ENCODE data around the gene AHNAK.
"Not testable (repeated sequence)": the region's sequence is repeated elsewhere in the genome, so short reads cannot be mapped to it uniquely, and the experiment has no call there.

The AHNAK gene

DNA sequence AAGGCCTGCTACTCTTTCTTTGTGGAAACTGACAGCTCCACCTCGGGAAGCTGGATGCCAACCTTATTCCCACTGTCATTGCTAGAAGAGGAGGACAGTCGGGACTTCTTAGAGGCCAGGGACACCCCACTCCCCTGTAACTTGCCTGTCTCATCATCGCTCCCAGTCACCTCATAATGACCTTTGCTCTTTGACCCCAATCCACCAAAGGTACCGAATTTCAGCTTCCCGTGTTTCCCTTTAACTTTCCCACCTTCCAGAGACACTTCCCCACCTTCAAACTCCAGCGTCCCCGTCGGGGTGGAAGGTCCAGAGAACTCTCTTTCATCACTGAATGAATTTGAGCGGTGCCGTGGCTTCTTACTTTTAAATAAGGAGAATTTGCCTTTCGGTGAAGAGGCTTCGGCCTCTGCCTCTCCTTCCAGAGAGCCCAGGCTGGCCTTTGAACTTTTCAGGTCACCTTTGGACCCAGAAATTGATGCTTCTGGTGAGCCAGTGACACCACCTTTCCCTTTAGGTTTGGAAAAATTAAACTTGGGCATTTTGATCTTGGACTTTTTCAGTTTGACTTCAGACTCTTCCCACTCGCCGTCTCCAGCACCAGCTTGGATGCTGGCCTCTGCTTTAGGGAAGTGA is 29.8 kb downstream of the AHNAK start:
- DNase-seq = no peak

DNA sequence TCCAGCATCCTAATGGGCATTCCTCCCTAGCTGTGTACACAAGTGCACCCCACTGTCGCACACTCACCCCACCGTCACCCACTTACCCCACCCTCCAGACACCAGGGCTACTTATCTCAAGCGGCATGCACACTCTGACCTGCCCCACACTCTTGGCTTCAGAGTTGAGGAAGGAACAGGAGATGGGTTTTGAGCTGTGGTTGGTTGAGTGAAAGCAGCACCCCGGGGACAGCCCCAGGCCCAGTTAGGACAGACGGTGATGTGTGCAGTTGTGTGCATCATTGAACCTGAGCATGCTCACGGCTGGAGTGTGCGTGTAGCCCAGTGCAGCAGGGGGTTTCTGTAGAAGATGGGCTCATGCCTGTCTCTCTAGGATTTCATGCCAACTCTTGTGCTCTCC is 32.5 kb downstream of the AHNAK start:
- no peak for DNase-seq

DNA sequence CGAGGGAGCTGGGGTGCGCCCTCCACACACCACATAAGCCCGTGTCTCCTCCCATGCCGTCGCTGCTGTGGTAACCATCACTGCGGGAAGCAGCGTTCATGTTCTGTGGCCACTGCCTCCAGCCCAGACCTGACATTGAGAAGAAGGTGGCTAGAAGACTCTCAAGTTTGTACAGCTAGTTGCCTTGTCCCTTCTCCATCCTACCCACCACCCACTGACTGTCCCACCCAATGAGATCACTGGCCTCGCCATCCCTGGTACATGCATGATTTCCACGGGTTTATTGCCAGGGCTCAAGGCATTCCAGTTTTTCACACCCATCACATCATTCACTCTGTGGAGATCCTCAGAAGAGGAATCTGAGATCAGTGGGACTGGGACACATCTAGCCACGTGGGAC is 33.0 kb downstream of the AHNAK start:
- no peak for DNase-seq

DNA sequence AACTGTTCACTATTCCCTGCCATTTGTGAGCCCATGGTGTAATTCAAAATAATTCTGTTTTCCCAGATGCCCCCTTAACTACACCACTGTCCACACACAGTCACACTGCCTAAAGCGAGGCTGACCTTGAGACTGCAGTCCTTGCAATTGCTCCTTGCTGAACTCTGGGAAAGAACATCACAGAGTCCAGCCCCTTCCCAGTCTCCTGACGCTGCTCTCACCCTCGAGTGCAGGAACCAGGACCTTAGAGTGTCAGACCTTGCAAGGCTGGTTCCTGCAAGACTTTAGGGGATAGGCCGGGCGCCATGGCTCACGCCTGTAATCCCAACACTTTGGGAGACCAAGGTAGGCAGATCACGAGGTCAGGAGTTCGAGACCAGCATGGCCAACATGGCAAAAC is 33.6 kb downstream of the AHNAK start:
- DNase-seq = no peak

DNA sequence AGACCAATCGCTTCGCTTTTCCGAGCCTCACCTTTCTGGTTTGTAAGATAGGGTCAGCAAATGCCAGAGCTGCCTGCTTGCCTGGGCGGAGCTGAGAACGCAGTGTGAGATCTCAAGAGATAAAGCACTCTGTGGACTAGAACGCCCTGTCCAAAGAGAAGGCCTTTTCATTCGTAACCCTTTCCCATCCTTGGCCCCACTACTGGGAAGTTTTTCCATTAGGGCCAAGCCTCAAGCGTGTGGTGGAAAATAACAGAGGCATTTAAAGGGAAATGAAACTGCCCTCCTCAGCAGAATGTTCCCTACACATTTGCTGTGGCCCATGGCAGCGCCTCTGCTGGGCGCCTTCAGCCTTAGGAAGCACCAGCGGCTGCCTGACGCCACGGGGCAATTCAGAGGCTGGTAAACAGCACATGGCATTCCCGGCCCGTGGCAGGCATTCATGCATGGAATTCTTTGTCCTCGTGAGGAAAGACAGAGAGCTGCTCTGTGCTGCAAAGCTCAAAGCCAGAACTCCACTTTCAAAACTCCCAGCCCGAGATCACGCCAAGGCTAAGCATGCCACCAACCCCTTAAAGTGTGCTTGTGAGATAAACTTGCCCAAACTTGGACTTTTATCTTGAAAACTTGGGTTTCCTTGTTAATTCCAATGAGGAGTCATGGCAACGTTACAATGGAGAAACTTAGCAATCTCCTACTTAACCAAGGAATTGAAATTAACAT is 38.1 kb downstream of the AHNAK start:
- no peak for DNase-seq

DNA sequence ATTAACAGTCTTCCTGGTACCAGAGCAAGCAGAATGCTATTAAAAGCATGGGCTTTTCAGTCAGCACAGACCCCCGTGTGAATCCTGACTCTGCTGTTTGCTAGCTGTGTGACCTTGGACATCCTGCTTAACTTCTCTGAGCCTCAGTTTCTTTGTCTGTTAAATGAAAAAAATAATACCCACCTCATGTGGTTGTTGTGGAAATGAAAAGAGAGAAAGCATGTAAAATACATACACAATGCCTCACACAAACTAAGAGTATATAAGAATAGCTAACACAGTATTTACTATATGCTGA is 39.5 kb downstream of the AHNAK start:
- DNase-seq = no peak

DNA sequence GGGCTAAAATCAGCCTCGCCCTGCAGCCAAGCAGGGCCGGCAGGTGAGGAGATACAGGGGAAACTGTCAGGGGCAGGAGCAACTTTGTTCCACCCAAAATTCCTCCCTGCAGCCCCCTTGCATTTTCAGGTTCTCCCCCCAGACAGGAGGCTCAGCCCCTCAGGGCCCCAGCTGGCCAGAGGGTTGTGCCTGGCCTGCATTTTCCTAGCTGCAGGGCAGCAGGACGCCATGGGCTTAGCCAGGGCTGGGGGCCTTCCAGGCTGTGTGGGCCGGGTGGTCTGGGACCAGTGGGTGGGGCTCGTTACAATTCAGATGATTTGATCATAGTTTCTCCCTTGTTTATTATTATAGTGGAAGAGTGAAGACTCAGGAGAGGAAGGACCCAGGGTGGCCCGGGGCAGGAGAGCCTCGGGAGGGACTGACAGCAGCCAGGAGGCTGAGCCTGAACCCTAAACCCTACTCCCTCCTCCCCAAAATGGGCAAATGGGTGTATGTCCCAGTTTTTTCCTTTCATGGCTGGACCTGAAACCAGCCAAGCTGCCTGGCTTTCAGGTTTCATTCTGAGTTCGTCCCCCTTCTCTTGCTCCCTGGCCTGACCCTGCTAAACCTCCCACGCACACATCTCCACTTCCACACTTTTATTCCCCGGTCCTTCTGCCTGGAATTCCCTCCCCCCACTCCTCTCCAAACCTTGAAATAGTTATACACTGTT is 40.0 kb downstream of the AHNAK start:
- no peak for DNase-seq

DNA sequence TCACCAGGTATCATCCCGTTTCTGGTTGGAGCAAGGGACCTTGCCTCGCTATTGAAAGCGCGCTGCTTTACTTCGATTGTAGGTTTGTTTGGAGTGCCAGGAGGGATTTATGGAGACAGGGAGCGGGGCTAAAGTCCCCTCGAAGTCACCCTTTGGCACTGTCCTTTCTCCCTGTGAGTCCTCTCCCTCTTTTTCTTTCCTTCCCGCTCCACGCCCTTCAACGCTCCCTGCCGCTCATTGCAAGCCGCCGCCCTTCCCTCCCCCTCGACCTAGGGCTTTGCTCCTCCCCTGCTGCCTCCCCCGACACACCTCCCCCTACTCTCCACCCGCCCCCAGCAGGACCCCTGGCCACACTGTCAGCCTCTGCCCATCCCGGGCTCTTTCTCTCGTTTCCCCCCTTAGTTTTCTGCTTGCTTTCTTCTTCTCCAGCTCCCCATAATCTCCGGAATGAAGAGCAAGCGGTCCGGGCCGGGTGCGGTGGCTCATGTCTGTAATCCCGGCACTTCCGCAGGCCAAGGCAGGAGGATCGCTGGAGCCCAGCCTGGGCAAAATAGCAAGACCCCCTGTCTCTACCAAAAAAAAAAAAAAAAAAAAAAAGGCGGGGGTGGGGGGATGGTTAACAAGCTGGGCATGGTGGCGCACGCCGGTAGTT is 41.0 kb downstream of the AHNAK start:
- DNase-seq = no peak

DNA sequence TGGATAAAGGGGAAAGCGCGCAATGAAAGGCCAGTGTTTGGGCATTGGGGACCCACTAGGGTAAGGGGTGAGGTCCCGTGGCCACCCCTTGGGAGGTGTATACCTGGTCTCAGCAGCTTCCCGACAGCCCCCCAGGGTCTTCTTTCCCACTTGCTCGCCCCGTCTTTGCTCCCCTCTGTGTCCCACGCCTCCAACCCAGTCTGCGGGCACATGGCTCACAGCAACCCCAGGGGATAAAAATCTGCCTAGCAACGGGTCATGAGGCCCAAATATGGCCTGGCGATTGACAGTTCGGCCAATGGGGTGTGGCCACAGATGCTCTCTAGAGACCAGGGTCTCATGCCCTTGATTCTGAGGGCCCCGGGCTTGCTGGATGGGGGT is 41.6 kb downstream of the AHNAK start:
- DNase-seq = no peak

DNA sequence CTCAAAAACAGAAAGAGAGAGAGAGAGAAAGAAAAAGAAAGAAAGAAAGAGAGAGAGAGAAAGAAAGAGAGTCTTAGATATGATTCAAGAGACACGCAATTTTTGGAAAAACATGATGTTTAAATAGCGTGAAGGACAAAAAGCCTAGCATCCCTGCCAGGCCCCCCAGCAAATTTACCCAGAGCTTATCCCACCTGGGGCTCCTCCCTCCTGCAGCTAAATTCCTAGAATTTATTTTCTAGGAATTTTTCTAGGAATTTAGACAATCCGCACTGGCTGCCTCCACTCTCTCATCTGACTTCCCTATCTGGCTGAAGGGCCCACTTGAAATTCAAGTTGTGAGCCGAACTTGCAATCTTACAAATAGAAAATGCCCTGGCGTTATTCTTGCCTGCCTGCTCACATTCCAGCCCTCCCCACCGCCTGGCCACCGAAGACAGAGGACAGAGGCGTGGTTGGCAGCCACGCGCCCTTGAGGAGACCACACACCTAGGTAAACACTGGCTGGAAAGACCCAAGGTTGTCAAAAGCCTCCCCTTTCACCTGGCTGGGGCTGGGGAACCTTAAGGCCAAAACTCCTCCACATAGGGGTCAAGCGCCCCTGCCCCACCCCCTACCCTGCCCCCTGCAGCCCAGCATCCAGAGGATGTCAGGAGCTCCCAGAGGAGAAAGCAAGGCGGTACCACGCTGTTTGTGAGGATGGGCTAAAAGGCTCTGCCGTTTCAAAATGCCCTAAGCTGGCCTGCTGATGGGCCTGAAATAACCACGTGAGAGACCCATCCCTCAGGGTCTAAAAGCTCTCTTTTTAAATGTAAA is 42.2 kb downstream of the AHNAK start:
- no peak for DNase-seq

DNA sequence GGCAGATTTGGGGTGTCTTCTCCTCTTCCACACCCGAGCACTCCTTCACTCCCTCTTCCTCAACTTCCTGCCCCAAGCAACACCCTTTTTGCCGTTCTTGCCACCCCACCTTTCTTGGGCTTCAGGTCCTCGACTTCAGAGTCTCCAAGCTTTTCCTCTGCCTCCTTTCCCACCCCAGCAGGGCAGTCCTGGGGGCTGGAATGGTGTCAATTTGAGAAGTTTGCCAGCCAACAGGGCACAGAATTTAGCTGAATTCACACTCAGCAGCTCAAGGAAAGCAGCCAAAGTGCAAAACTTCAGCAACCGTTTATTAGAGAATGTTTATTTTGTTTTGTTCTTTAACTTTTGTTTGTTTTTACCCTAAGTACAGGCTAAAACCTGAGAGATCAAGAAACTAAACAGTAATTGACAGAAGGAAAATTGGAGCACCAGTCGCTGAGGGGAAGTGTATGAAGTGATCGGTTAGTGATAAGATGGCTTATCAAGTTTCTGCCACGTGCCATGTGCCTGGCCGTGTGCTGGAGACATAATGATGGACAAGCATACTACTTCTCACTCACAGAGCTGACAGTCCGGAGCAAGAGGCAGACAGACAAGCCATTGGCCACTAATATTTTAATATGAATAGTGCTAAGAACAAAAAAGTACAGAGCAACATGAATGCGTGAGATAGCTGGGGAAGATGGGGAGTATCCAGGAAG is 44.4 kb downstream of the AHNAK start:
- no peak for DNase-seq

DNA sequence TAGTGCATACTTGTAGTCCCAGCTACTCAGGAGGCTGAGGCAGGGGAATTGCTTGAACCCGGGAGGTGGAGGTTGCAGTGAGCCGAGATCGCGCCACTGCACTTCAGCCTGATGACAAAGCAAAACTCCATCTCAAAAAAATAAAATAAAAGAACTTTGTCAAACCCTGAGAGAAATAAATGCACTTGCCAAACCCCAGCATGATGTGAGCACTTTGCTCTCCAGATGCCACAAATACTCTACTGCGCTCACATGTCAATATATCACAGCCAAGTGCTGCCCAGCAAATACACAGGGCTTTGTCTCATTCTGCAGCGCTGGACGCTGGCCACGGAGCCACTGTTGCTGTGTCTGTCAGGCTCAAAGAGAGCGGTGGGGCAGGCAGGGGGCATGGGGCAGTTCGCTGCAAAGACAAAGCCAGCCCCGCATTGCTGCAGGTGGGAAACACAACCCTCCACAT is 45.1 kb downstream of the AHNAK start:
- no peak for DNase-seq

DNA sequence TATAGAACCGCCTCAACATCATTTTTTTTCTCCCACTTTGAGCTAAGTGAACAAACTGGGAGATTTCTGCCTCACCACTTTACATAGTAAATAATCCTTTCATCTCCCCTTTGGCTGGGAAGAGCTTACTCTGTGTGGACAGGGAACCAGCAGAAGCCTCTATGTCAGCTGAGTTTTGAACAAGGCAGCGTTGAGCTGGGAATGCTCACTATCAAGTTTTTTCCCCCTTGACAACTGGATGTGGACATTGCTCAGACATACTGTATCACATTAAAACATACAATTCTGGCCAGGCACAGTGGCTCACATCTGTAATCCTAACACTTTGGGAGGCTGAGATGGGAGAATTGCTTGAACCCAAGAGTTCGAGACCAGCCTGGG is 46.0 kb downstream of the AHNAK start:
- DNase-seq = no peak

DNA sequence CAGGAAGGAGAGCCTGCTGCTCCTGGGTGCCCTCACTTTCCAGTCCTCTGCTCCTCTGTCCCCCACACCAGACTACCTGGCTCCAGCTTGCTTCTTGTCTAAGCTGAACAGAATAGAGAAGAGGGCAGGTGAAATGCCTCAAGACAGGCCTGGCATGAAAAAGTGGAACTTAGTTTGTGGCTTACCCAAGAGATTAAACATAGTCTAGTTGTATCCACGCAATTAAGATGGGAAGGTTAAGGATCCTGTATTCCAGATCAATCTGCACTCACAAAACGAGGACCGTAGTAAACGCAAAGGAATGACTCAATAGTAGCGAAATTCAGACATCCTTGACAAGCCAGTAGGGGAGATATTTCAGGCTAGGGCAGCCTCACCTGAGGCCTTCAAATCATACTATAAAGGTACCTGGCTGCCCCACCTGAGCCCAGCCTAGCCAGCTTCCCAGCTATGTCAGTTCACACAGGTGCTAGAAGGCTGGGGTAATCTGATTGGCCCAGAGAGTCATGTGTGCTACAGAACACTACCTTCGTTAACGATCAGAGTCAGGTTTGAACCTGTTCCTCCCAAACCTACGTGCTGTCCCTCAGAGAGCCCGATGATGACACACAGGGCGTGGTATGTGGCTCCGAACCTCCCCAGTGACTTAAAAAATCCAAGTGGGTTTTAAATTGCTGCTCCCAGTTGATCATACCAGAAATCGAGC is 46.5 kb downstream of the AHNAK start:
- no peak for DNase-seq

DNA sequence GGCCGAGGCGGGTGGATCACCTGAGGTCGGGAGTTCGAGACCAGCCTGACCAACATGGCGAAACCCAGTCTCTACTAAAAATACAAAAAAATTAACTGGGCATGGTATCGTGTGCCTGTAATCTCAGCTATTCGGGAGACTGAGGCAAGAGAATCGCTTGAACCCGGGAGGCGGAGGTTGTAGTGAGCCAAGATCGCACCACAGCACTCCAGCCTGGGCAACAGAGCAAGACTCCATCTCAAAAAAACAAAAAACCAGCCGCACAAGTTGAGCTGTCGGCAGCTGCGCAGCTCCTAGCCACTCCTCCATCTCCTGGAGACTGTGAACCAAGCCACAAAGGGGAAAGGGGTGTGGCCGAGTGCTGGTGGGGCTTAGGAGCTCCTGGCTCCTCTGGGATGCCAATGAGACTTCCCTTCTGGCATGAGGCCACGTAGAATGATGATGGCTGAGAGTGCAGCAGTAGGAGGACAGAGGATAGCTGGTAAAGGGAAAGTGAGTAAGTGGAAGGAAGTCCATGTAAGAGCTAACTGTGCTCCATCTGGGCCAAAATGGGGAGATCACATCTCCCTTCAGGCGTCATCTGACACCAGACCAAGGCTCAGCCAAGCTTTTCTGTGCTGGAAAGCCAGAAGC is 47.2 kb downstream of the AHNAK start:
- DNase-seq = not testable (repeated sequence)

DNA sequence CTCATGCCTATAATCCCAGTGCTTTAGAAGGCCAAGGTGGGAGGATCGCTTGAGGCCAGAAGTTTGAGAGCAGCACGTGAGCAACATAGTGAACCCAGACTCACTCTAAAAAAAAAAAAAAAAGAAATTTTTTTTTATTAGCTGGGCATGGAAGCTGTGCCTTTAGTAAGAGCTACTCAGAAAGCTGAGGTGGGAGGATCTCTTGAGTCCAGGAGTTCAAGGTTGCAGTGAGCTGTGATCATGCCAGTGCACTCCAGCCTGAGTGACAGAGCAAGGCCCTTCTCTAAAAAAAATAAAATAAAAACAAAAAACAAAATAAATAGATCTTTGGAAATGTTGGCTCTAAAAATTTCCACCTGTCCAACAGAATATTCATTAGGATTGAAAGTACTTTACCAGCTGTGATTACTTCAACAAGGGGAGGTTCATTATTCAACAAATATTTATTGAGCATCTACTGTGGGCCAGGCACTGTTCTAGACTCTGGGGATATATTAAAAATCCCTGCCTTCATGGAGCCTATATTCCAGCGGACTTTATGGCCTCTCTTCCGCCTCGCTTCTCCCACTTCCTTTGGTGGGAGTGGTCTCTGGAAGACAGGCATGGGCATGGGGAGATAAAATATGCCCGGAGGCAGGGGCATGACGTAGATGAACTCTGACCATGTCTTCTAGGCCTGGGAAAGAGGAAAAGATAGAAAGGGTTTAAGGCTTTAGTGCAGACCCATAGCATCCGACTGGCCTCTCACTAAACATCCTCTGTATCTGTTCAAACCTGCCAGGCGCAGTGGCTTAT is 47.9 kb downstream of the AHNAK start:
- DNase-seq = no peak

DNA sequence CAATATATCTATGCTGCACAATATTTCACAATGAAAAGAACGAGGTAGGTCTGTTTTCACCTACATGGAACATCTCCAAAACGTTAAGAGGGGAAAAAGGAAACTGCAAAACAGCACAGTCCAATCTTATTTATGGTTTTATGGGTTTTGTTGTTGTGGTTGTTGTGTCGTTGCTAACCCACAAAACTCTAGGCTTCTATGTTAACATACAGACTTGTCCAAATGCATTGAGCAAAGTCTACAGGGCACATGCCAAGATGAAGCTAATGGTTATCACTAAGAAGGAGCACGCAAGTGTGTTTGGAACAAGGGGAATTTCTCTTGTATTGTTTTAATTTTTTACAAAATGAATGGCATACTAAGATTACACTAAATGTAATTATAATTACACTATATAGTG is 48.6 kb downstream of the AHNAK start:
- DNase-seq = no peak

DNA sequence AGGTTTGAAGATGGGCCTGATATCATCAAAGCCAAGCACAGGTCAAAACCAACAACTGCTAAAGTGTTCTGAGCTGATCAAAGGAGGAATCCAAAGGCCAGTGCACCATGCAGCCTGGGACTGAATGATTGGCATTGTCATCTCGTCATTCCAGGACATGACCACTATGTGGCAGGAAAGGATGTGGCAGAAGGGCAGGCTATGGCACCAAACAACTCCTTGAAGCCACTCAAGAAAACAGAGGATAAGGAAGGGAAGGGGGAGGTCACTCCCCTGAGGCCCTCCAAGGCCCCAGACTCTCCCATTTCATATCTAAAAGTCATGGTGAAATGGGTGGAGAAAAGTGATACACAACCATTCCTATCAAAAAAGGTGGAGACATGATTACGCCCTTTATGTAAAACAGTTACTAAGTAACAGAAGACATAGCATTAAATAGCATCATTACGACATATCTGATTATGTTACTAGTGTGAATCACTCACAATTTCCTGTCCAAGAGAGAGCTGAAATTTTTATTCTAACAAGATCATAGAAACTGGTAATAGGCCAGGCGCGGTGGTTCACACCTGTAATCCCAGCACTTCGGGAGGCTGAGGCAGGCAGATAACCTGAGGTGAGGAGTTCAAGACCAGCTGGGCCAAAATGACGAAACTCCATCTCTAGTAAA is 49.3 kb downstream of the AHNAK start:
- DNase-seq = no peak

DNA sequence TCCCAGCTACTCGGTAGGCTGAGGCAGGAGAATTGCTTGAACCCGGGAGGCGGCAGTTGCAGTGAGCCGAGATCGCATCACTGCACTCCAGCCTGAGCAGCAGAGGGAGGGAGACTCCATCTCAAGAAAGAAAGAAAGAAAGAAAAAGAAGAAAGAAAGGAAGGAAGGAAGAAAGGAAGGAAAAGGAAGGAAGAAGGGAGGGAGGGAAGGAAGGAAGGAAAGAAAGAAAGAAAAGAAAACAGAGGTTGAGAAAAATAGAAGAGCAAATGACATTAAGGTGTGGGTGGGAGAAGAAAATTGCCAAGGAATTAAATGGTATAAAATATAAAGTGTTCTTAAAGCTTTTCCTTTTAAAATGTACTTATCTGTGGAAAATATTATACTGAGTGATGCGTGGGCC is 49.9 kb downstream of the AHNAK start:
- DNase-seq = no peak

DNA sequence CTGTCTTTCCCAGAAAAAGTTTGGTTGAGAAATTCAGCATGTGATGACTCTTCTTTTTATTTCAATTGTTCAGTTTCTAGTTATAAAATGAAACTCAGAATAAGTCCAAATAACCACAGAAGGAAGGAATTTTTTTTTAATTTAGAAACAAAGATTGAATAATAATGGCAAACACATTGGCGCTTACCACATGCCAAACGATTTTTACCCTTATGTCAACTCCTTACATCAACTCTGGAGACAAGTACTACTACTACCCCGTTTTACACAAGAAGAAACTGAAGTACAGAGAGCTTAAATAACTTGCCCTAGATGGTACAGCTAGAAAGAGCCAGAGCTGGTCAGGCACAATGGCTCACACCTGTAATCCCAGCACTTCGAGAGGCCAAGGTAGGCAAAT is 52.4 kb downstream of the AHNAK start:
- no peak for DNase-seq
